GM12878 (cell line): Measurements from ENCODE around the gene ASF1B. TPM values are rescaled to one million over a fixed set of nuclear protein-coding genes. Genes with fewer than 3 reads are reported as not detected.

Source experiments
- ATAC-seq: fragments of 200-7000 bp; cut with Tn5 transposase; 3 replicates; pipeline ENCODE4 v1.9.1; 2020; ENCODE audit warnings: mild to moderate bottlenecking, moderate library complexity
- BruUV-seq: library from RNA; stranded (reverse); fragments of 400-500 nt; replicated peaks from 2 replicates; lab custom pipeline; 2021; lab: Mats Ljungman, UMichigan
- CTCF ChIA-PET: fragments of 300-600 bp; sonication (Branson Sonifier 250); formaldehyde crosslinking; extraction: SDS; loops from one replicate; lab custom pipeline; 2021; ENCODE audit warnings: inconsistent platforms; lab: Yijun Ruan, JAX
- POLR2A ChIA-PET: fragments of 350-600 bp; formaldehyde crosslinking; extraction: SDS; loops from one replicate; lab custom pipeline; 2021; ENCODE audit warnings: inconsistent platforms; lab: Charles Lee
- RAD21 ChIA-PET: fragments of 300-600 bp; sonication (Branson Sonifier 250); formaldehyde crosslinking; loops from one replicate; lab custom pipeline; 2023; ENCODE audit warnings: antibody characterized with exemption; ENCODE audit not compliant: unreplicated experiment; lab: Charles Lee
- SMC1A ChIA-PET: fragments of 300-600 bp; sonication (Branson Sonifier 250); formaldehyde crosslinking; loops from one replicate; lab custom pipeline; 2023; ENCODE audit not compliant: unreplicated experiment, uncharacterized antibody; lab: Charles Lee
- DNase-seq: peaks from one replicate; pipeline ENCODE4 v3.0.0-alpha.2; 2011; ENCODE audit warnings: low read depth, low spot score
- FAIRE-seq: peaks from 3 replicates; lab custom pipeline; 2011; peaks lifted over from hg19 to GRCh38; lab: Jason Lieb, UNC
- H2AFZ ChIP-seq: 2 replicates; pipeline ENCODE4 v1.6.0; 2011; ENCODE audit warnings: low read depth, low read length, control low read depth; ENCODE audit not compliant: control insufficient read depth
- H3K27ac ChIP-seq: 2 replicates; pipeline ENCODE4 v1.5.1; 2011; ENCODE audit warnings: control low read depth; ENCODE audit not compliant: control insufficient read depth, insufficient read depth
- H3K27me3 ChIP-seq, 2 experiments: replicated peaks in 1 of 2; 2 replicates each; pipeline versions ENCODE4 v1.6.0 to v1.6.1; 2011; ENCODE audit warnings: low read length in 1 of 2; ENCODE audit not compliant: control insufficient read depth in 2 of 2, insufficient read depth in 2 of 2
- H3K36me3 ChIP-seq, 2 experiments: 2 replicates each; pipeline ENCODE4 v1.5.1; 2011; ENCODE audit warnings: low read length in 1 of 2; ENCODE audit not compliant: control insufficient read depth in 2 of 2, insufficient read depth in 2 of 2
- H3K4me1 ChIP-seq: 2 replicates; pipeline ENCODE4 v1.6.1; 2011; ENCODE audit warnings: mild to moderate bottlenecking, low read length, moderate library complexity, mixed read lengths; ENCODE audit not compliant: control insufficient read depth, insufficient read depth
- H3K4me2 ChIP-seq: 2 replicates; pipeline ENCODE4 v1.6.0; 2011; ENCODE audit warnings: control low read depth; ENCODE audit not compliant: control insufficient read depth, insufficient read depth
- H3K4me3 ChIP-seq: fragments of 200-600 bp; sonication (generic); 2 replicates; pipeline ENCODE4 v1.5.1; 2016
- H3K79me2 ChIP-seq: 2 replicates; pipeline ENCODE4 v1.6.0; 2011; ENCODE audit warnings: low read length; ENCODE audit not compliant: control insufficient read depth, insufficient read depth
- H3K9ac ChIP-seq: 2 replicates; pipeline ENCODE4 v1.8.0; 2011; ENCODE audit warnings: low read length, control low read depth, mixed read lengths; ENCODE audit not compliant: control insufficient read depth, insufficient read depth
- H3K9me3 ChIP-seq: replicated peaks from 3 replicates; pipeline ENCODE4 v1.5.1; 2011; ENCODE audit warnings: mild to moderate bottlenecking, low read length; ENCODE audit not compliant: control insufficient read depth, insufficient read depth
- H4K20me1 ChIP-seq: 2 replicates; pipeline ENCODE4 v1.6.0; 2011; ENCODE audit not compliant: control insufficient read depth, insufficient read depth
- CUX1 ChIP-seq: IDR thresholded peaks from 2 replicates; pipeline ENCODE4 v1.6.1; 2012; ENCODE audit warnings: improper control_type of control experiment, low read depth, low read length; ENCODE audit not compliant: insufficient replicate concordance
- HDAC2 ChIP-seq: fragments of 200-600 bp; sonication (generic); IDR thresholded peaks from 2 replicates; pipeline ENCODE4 v1.6.1; 2017
- IRF4 ChIP-seq: IDR thresholded peaks from 2 replicates; pipeline ENCODE4 v1.6.1; 2011; ENCODE audit warnings: low read depth, low read length
- NFYB ChIP-seq: IDR thresholded peaks from 2 replicates; pipeline ENCODE4 v1.6.1; 2011; ENCODE audit warnings: low read depth, mild to moderate bottlenecking, low read length, improper control_type of control experiment, moderate library complexity; ENCODE audit not compliant: insufficient read depth
- SUZ12 ChIP-seq: fragments of 200-600 bp; sonication (generic); IDR thresholded peaks from one replicate; pipeline ENCODE4 v1.6.1; 2018; ENCODE audit warnings: antibody characterized with exemption, mild to moderate bottlenecking; ENCODE audit not compliant: unreplicated experiment
- WGBS: methylation state at CpG from one replicate; pipeline ENCODE4 v1.1.6; 2016; ENCODE audit warnings: low lambda C conversion rate; ENCODE audit not compliant: insufficient replicate concordance, insufficient coverage; ENCODE audit errors: missing lambda C conversion rate; 5-methylcytosine and 5-hydroxymethylcytosine counted together
- in situ Hi-C: fragments of 300-500 bp; cut with MboI; formaldehyde crosslinking; loops from 9 replicates; pipeline ENCODE4 v1.14.3; 2018; ENCODE audit warnings: mixed read lengths
- intact Hi-C: fragments of 100-400 bp; cut with micrococcal nuclease; formaldehyde crosslinking; loops from one replicate; pipeline ENCODE4 v1.14.2; 2022; ENCODE audit not compliant: unreplicated experiment
- polyA plus RNA-seq, 11 experiments: library from polyadenylated mRNA; depleted of rRNA in 4 of 11; unstranded in 6 of 11; stranded (reverse) in 5 of 11; fragments of >200 nt; fragmentation: Nextera tagmentation in 4 of 11; fragmentation: Illumina TruSeq in 1 of 11; extraction: Ambion mirVana in 4 of 11; extraction: Trizol in 1 of 11; gene quantifications; 1 replicate in 1 of 11; 2 replicates in 10 of 11; pipeline versions ENCODE4 v1.2.1 to v1.2.3, GENCODE V29; 2011 to 2016; ENCODE audit warnings: inconsistent platforms in 2 of 11, missing spikeins in 2 of 11, low read depth in 1 of 11
- total RNA-seq, 4 experiments: library from RNA; depleted of rRNA in 3 of 4; stranded (reverse); fragments of >200 nt in 3 of 4; fragmentation: Illumina TruSeq in 1 of 4; extraction: Trizol in 1 of 4; gene quantifications; 2 replicates each; pipeline versions ENCODE4 v1.2.1 to v1.2.3, GENCODE V29; 2013 to 2021
- TF ChIP-seq, protein P1 (sequence below): fragments of 150-350 bp; IDR thresholded peaks from 2 replicates; pipeline ENCODE4 v1.6.1; 2014; ENCODE audit warnings: mild to moderate bottlenecking, low read depth, low read length

The ASF1B gene
- total and polyA plus RNA-seq, 10 of the 15 experiments (the other 5 are each of a cell fraction or from before 2014, with no cell fraction given), result 10.4 to 217 (median 90.2) TPM

GRCh38 chr19:14120497-14120780 lies 15.9 kb downstream of the ASF1B start (continued):
- TF ChIP-seq HDAC2, result no peak
- TF ChIP-seq SUZ12, result no peak
- TF ChIP-seq IRF4, result no peak
- TF ChIP-seq, all 136 proteins: peak for 0

GRCh38 chr19:14119644-14120496 lies 16.5 kb downstream of the ASF1B start:
- Histone ChIP-seq H3K9me3 (no peaks in the 10 kb centered on the region), H3K9ac (no peak overlapping the region), H3K36me3 (peaks cover 0 to 2% of the 10 kb centered on the region in 2 experiments; a peak in 2 of 4 replicates), H3K4me1 (peaks cover 16% of the 10 kb centered on the region), H3K79me2 (peaks cover 8% of the 10 kb centered on the region), H3K27ac (no peak overlapping the region), H3K27me3 (no peaks in the 10 kb centered on the region), H3K4me2 (no peak overlapping the region), H2AFZ (no peak overlapping the region), H3K4me3 (no peak overlapping the region), H4K20me1 (no peaks in the 10 kb centered on the region)
- intact Hi-C loops, result loop anchor here (5.0 kb wide), 1 partner anchor 38 kb away; no protein-coding TSS in a partner anchor
- FAIRE-seq (no peak), DNase-seq (no peak), ATAC-seq (no peak)
- ChIA-PET RAD21 (no interaction called here), SMC1A (no interaction called here), CTCF (interaction anchor here (0.9 to 2.4 kb wide), 2 partner anchors 17 to 217 kb away, joined by 3 to 10 read pairs; partner anchors contain the start of gene ASF1B), POLR2A (no interaction called here)
- over 99% methylated on average over 7 of the region's 7 CpGs for WGBS
- in situ Hi-C loops, result no loop called here
- no TSS peak for BruUV-seq
- TF ChIP-seq NFYB (no peak), CUX1 (no peak)
- TF ChIP-seq, protein P1, sequence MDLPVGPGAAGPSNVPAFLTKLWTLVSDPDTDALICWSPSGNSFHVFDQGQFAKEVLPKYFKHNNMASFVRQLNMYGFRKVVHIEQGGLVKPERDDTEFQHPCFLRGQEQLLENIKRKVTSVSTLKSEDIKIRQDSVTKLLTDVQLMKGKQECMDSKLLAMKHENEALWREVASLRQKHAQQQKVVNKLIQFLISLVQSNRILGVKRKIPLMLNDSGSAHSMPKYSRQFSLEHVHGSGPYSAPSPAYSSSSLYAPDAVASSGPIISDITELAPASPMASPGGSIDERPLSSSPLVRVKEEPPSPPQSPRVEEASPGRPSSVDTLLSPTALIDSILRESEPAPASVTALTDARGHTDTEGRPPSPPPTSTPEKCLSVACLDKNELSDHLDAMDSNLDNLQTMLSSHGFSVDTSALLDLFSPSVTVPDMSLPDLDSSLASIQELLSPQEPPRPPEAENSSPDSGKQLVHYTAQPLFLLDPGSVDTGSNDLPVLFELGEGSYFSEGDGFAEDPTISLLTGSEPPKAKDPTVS, result no peak
